GM18499 (cell line): ENCODE results near the gene PPIA.
"Not testable (repeated sequence)": the region's sequence is repeated elsewhere in the genome, so short reads cannot be mapped to it uniquely, and the experiment has no call there.

Source experiments
- ATAC-seq: cut with Tn5 transposase; IDR thresholded peaks from one replicate; pipeline ENCODE4 v1.9.1; 2021; ENCODE audit warnings: moderate number of reproducible peaks; ENCODE audit not compliant: insufficient read depth, unreplicated experiment

PPIA gene

GRCh38 chr7:44762726-44763522, 33.6 kb upstream of the PPIA start:
- no peak for ATAC-seq

- ATAC-seq, result no peak
Measured at GRCh38 chr7:44764081-44764480, 32.4 kb upstream of the PPIA start.

GRCh38 chr7:44764665-44765578, 31.6 kb upstream of the PPIA start:
- no peak for ATAC-seq

- ATAC-seq, result no peak
Measured at GRCh38 chr7:44765579-44766415, 30.7 kb upstream of the PPIA start.

- ATAC-seq, result no peak
Measured at GRCh38 chr7:44766416-44766801, 30.1 kb upstream of the PPIA start.

GRCh38 chr7:44767134-44767911, 29.2 kb upstream of the PPIA start:
- no peak for ATAC-seq

- no peak for ATAC-seq
Measured at GRCh38 chr7:44767912-44768627, 28.4 kb upstream of the PPIA start.

- ATAC-seq, result no peak
Measured at GRCh38 chr7:44768628-44769371, 27.7 kb upstream of the PPIA start.

GRCh38 chr7:44769376-44769775, 27.1 kb upstream of the PPIA start:
- ATAC-seq, result no peak

GRCh38 chr7:44769776-44770294, 26.6 kb upstream of the PPIA start:
- ATAC-seq, result peak; percentile 51

GRCh38 chr7:44771358-44771757, 25.1 kb upstream of the PPIA start:
- no peak for ATAC-seq

GRCh38 chr7:44772440-44772839, 24.0 kb upstream of the PPIA start:
- no peak for ATAC-seq

GRCh38 chr7:44772867-44773266, 23.6 kb upstream of the PPIA start:
- no peak for ATAC-seq

- not testable (repeated sequence) for ATAC-seq
Measured at GRCh38 chr7:44774486-44774885, 22.0 kb upstream of the PPIA start.

GRCh38 chr7:44775383-44776107, 20.9 kb upstream of the PPIA start:
- ATAC-seq, result no peak

GRCh38 chr7:44776211-44776610, 20.3 kb upstream of the PPIA start:
- ATAC-seq, result no peak

GRCh38 chr7:44782460-44782859, 14.0 kb upstream of the PPIA start:
- no peak for ATAC-seq

GRCh38 chr7:44783407-44783806, 13.1 kb upstream of the PPIA start:
- no peak for ATAC-seq
